CD8-positive, alpha-beta memory T cell (primary cell): ENCODE measurements around the gene BEND3. TPM values are rescaled to one million over a fixed set of nuclear protein-coding genes. Genes with fewer than 3 reads are reported as not detected.
A peak's percentile ranks its signal among the peaks of the same experiment; 100 is the strongest.

Experiments
- CTCF ChIA-PET: fragments of 350-600 bp; sonication (Branson Sonifier 250); formaldehyde crosslinking; loops from one replicate; lab custom pipeline; 2021; ENCODE audit warnings: antibody characterized with exemption; lab: Charles Lee
- POLR2A ChIA-PET: fragments of 350-600 bp; sonication (Branson Sonifier 250); formaldehyde crosslinking; loops from one replicate; lab custom pipeline; 2021; ENCODE audit warnings: antibody characterized with exemption; lab: Charles Lee
- DNase-seq, 5 donors: peaks; one replicate each; pipeline versions ENCODE4 v3.0.0 to v3.0.0-alpha.2; 2020 to 2022; ENCODE audit warnings: mixed read lengths in 1 of 5
- H3K27ac ChIP-seq: one replicate; pipeline ENCODE4 v1.7.0; 2013; ENCODE audit warnings: low read depth, mild to moderate bottlenecking, low read length, moderate library complexity
- H3K27me3 ChIP-seq: 2 replicates; pipeline ENCODE4 v1.7.0; 2013; ENCODE audit warnings: low read length, mild to moderate bottlenecking; ENCODE audit not compliant: insufficient read depth, poor library complexity, severe bottlenecking
- H3K36me3 ChIP-seq: 2 replicates; pipeline ENCODE4 v1.7.0; 2013; ENCODE audit warnings: mild to moderate bottlenecking, low read length, moderate library complexity; ENCODE audit not compliant: insufficient read depth
- H3K4me1 ChIP-seq: 2 replicates; pipeline ENCODE4 v1.7.0; 2013; ENCODE audit warnings: mild to moderate bottlenecking, low read length, moderate library complexity; ENCODE audit not compliant: insufficient read depth
- H3K4me3 ChIP-seq: 2 replicates; pipeline ENCODE4 v1.7.0; 2013; ENCODE audit warnings: mild to moderate bottlenecking, low read length
- H3K9me3 ChIP-seq: 2 replicates; pipeline ENCODE4 v1.7.0; 2013; ENCODE audit warnings: mild to moderate bottlenecking, low read length
- H3K27ac Mint-ChIP-seq, 8 donors: one replicate each; pipeline ENCODE4 v1.8.0; 2020 to 2021; ENCODE audit warnings: mixed read lengths in 8 of 8, mild to moderate bottlenecking in 6 of 8, inconsistent platforms in 3 of 8, moderate library complexity in 3 of 8
- H3K27me3 Mint-ChIP-seq, 2 donors: one replicate each; pipeline ENCODE4 v1.8.0; 2020 to 2021; ENCODE audit warnings: mixed read lengths in 2 of 2, mild to moderate bottlenecking in 1 of 2, moderate library complexity in 1 of 2
- H3K36me3 Mint-ChIP-seq, 3 donors: one replicate each; pipeline ENCODE4 v1.8.0; 2020 to 2021; ENCODE audit warnings: mixed read lengths in 3 of 3, inconsistent platforms in 1 of 3, mild to moderate bottlenecking in 1 of 3
- H3K4me1 Mint-ChIP-seq, 3 donors: one replicate each; pipeline ENCODE4 v1.8.0; 2020 to 2021; ENCODE audit warnings: mixed read lengths in 3 of 3, inconsistent platforms in 1 of 3, mild to moderate bottlenecking in 1 of 3
- H3K4me3 Mint-ChIP-seq, 7 donors: one replicate each; pipeline ENCODE4 v1.8.0; 2020 to 2021; ENCODE audit warnings: mixed read lengths in 7 of 7, mild to moderate bottlenecking in 6 of 7, moderate library complexity in 4 of 7, inconsistent platforms in 2 of 7
- H3K9me3 Mint-ChIP-seq, 5 donors: one replicate each; pipeline ENCODE4 v1.8.0; 2020 to 2022; ENCODE audit warnings: mixed read lengths in 5 of 5, mild to moderate bottlenecking in 3 of 5, moderate library complexity in 2 of 5, inconsistent platforms in 1 of 5
- polyA plus RNA-seq: library from polyadenylated mRNA; unstranded; fragments of 300-500 nt; fragmentation: Illumina TruSeq; gene quantifications from one replicate; pipeline ENCODE4 v1.2.3, GENCODE V29; 2021
- total RNA-seq, 2 experiments: library from RNA; stranded (reverse); gene quantifications; one replicate each; pipeline ENCODE4 v1.2.3, GENCODE V29; 2021

BEND3 gene
- total and polyA plus RNA-seq, 3 experiments from 2014 or later: 0.38 to 7.6 (median 7.5) TPM

DNA sequence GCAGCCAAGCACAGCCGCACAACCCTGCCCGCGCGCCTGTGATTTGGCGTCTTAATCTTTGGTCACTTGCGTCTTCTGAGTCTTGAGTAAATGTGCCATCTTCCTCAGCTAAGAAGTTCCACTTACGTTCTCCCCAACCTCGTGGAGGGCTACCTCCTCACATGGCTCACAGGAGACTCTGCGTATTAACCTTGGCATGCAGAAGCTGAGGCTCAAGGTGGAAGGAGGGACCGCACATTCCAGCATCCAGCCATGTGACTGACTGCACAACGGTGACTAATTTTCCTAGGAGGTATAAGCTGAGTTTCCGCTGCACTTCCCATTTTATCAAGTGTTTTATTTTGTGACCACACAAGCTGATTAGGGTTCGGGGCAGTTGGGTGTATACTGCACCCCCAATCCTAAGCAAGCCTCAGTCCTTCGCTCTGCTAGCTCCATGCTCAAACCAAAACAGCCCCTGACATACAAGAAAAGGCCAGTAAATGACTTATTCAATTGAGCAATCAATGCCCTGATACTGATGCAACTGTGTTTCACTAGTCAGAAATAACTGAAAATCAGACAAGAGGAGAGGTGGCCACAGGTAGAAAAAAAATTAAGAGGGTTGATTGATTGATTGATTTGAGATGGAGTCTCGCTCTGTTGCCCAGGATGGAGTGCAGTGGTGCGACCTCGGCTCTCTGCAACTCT, 7.0 kb downstream of the BEND3 start:
- Histone ChIP-seq H3K27me3 (no peaks in the 10 kb centered on the region), H3K4me1 (no peaks in the 10 kb centered on the region), H3K36me3 (no peaks in the 10 kb centered on the region), H3K27ac (no peak overlapping the region), H3K4me3 (no peak overlapping the region), H3K9me3 (no peaks in the 10 kb centered on the region)
- no peaks in the 10 kb centered on the region for H3K27me3 Mint-ChIP-seq
- DNase-seq: no peak
- H3K36me3 Mint-ChIP-seq: peaks cover 0 to 1% (median 0%) of the 10 kb centered on the region in 3 donors
- peaks cover 0 to under 1% (median under 1%) of the 10 kb centered on the region in 3 donors for H3K4me1 Mint-ChIP-seq
- H3K9me3 Mint-ChIP-seq: no peaks in the 10 kb centered on the region
- POLR2A ChIA-PET: no interaction called here
- peak overlapping the region in 1 of 7 donors; percentile 62 for H3K4me3 Mint-ChIP-seq
- peak overlapping the region in 1 of 8 donors; percentile 75 for H3K27ac Mint-ChIP-seq
- CTCF ChIA-PET: no interaction called here

DNA sequence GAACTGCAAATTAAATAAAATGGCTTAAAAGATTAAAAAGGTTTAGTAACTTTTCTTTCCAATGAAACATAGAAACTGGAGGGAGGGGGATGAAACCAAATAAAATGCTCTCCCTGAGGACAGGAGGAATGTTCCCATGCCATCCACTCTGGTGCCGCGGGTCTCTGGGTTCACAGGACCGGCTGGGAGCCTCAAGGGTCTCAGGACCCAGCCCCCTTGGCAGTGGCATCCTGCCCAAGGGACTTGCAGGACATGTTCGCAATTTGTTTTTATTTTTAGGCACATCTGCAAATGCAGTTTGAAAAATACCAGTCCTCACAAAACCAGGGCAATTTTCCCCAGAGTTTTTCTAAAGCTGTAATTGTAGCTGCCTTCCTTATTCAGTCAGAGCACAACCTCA, 7.5 kb downstream of the BEND3 start:
- CTCF ChIA-PET: no interaction called here
- DNase-seq: no peak
- Histone ChIP-seq H3K4me3 (no peak overlapping the region), H3K27ac (no peak overlapping the region), H3K27me3 (no peaks in the 10 kb centered on the region), H3K9me3 (no peaks in the 10 kb centered on the region), H3K36me3 (no peaks in the 10 kb centered on the region), H3K4me1 (no peaks in the 10 kb centered on the region)
- Mint-ChIP-seq H3K4me3 (no peak overlapping the region), H3K36me3 (peaks cover 0 to 1% (median 0%) of the 10 kb centered on the region in 3 donors), H3K27me3 (no peaks in the 10 kb centered on the region), H3K4me1 (no peaks in the 10 kb centered on the region), H3K9me3 (no peaks in the 10 kb centered on the region), H3K27ac (peak overlapping the region in 1 of 8 donors; percentile 75)
- POLR2A ChIA-PET: no interaction called here

DNA sequence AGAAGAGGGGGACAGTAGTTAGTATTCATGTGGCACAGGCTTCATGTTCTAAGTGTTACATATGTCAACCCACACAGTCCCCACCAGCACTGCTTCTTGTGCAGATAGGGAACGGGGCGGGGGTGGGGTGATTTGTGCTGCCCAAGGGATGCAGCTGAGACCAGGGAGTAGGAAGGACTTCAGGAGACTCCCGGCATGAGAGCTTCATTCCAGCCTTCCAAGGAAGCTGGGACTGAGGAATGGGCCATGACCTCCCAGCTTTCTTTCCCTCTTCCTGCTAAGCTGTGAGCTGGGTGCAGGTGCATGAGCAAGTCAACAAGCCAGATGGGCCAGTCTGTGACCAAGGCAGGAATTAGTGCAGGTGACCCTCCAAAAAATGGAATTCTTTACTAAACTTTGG, 9.2 kb downstream of the BEND3 start:
- no peaks in the 10 kb centered on the region for H3K9me3 ChIP-seq
- no peak overlapping the region for H3K27ac ChIP-seq
- H3K4me3 Mint-ChIP-seq: no peak overlapping the region
- no peak overlapping the region for H3K4me3 ChIP-seq
- no peak for DNase-seq
- H3K27me3 ChIP-seq: no peaks in the 10 kb centered on the region
- no peaks in the 10 kb centered on the region for H3K4me1 Mint-ChIP-seq
- H3K4me1 ChIP-seq: no peaks in the 10 kb centered on the region
- ChIA-PET CTCF (interaction anchor here (1.3 kb wide), 1 partner anchor 8 kb away, joined by 6 read pairs; no protein-coding TSS in a partner anchor), POLR2A (no interaction called here)
- H3K36me3 ChIP-seq: no peaks in the 10 kb centered on the region
- H3K9me3 Mint-ChIP-seq: no peaks in the 10 kb centered on the region
- no peaks in the 10 kb centered on the region for H3K27me3 Mint-ChIP-seq
- H3K27ac Mint-ChIP-seq: peak overlapping the region in 1 of 8 donors; percentile 26
- H3K36me3 Mint-ChIP-seq: peaks cover 0 to 1% (median 0%) of the 10 kb centered on the region in 3 donors

DNA sequence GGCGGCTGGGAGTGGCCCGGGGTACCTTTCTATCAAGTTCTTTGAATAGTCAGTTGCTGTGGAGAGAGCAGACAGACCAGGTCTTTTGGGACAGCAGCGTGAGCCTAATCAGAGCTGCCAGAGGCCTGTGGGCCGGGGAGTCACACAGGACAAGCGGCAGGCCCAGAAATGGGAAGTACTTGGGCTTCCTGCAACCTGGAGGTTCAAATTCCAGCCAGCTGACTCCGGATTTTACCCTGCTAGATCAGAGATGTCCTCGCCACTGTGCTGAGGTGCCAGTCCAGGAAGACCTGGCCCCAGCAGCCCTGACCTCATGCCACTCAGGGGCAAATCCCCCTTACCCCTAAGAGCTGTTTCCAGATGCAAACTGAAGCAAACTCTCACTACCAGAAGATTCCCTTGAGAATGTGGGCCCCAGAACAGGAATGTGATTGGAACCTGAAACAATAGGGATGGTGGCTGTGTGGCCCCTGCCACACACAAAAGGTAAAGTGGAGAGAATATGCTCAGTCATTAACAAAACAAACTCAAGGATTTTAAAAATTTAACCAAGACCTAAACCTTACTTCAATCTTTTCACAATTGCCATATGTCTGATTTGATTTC, 9.7 kb downstream of the BEND3 start:
- Mint-ChIP-seq H3K27ac (peak overlapping the region in 1 of 8 donors; percentile 26), H3K4me3 (no peak overlapping the region), H3K36me3 (peaks cover 0 to 1% (median 0%) of the 10 kb centered on the region in 3 donors), H3K9me3 (no peaks in the 10 kb centered on the region), H3K27me3 (no peaks in the 10 kb centered on the region), H3K4me1 (no peaks in the 10 kb centered on the region)
- Histone ChIP-seq H3K4me3 (no peak overlapping the region), H3K4me1 (no peaks in the 10 kb centered on the region), H3K27ac (no peak overlapping the region), H3K27me3 (no peaks in the 10 kb centered on the region), H3K9me3 (no peaks in the 10 kb centered on the region), H3K36me3 (no peaks in the 10 kb centered on the region)
- CTCF ChIA-PET: interaction anchor here (1.3 kb wide), 1 partner anchor 8 kb away, joined by 6 read pairs; no protein-coding TSS in a partner anchor
- POLR2A ChIA-PET: no interaction called here
- no peak for DNase-seq

DNA sequence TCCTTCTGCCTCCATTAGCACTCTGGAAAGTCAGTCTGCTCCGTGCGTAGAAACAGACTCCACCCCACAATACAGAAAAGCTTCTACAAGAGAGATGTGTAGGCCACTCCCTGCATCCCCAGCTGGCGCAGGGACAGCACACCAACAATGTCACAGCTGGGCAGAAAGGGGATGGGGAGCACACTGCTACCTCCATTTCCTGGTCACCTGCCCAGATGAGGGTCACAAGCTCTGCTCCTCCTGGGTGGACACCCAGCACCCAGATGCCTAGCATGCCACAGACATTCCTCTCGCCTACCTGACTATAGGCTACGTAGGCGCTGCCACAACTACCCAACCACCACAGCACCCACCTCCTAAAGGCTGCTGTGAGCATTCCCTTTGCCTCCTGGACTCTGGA, 12.2 kb downstream of the BEND3 start:
- Histone ChIP-seq H3K4me1 (no peaks in the 10 kb centered on the region), H3K27me3 (no peaks in the 10 kb centered on the region), H3K36me3 (no peaks in the 10 kb centered on the region), H3K4me3 (no peak overlapping the region), H3K9me3 (no peaks in the 10 kb centered on the region), H3K27ac (no peak overlapping the region)
- Mint-ChIP-seq H3K27ac (no peak overlapping the region), H3K4me1 (no peaks in the 10 kb centered on the region), H3K4me3 (no peak overlapping the region), H3K36me3 (no peaks in the 10 kb centered on the region), H3K9me3 (no peaks in the 10 kb centered on the region), H3K27me3 (no peaks in the 10 kb centered on the region)
- ChIA-PET POLR2A (no interaction called here), CTCF (interaction anchor here (0.5 kb wide), 1 partner anchor 125 kb away, joined by 3 read pairs; no protein-coding TSS in a partner anchor)
- no peak for DNase-seq

DNA sequence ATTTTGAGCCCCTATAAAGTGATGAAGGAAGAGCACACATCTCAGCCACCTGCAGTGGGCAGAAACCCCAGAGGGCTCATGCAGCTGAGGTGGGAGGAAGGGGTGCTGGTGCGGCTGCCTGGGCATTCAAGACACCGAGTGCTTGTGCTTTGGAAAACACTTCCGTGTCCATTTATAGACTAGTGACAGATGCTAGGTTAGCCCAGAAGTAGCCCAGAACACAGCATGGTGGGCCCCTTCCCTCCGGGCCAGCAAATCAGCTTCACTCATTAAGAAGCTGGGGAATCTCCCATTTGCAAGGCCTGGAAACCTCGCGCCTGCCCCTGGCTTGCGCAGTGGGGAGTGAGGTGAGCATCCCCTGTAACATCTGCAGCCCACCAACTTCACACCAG, 12.9 kb downstream of the BEND3 start:
- no peaks in the 10 kb centered on the region for H3K27me3 Mint-ChIP-seq
- H3K36me3 Mint-ChIP-seq: no peaks in the 10 kb centered on the region
- no peaks in the 10 kb centered on the region for H3K4me1 Mint-ChIP-seq
- ChIA-PET POLR2A (no interaction called here), CTCF (no interaction called here)
- no peaks in the 10 kb centered on the region for H3K9me3 ChIP-seq
- no peaks in the 10 kb centered on the region for H3K27me3 ChIP-seq
- H3K4me3 ChIP-seq: no peak overlapping the region
- H3K27ac Mint-ChIP-seq: no peak overlapping the region
- DNase-seq: no peak
- no peaks in the 10 kb centered on the region for H3K36me3 ChIP-seq
- H3K9me3 Mint-ChIP-seq: no peaks in the 10 kb centered on the region
- no peak overlapping the region for H3K4me3 Mint-ChIP-seq
- H3K27ac ChIP-seq: no peak overlapping the region
- no peaks in the 10 kb centered on the region for H3K4me1 ChIP-seq

DNA sequence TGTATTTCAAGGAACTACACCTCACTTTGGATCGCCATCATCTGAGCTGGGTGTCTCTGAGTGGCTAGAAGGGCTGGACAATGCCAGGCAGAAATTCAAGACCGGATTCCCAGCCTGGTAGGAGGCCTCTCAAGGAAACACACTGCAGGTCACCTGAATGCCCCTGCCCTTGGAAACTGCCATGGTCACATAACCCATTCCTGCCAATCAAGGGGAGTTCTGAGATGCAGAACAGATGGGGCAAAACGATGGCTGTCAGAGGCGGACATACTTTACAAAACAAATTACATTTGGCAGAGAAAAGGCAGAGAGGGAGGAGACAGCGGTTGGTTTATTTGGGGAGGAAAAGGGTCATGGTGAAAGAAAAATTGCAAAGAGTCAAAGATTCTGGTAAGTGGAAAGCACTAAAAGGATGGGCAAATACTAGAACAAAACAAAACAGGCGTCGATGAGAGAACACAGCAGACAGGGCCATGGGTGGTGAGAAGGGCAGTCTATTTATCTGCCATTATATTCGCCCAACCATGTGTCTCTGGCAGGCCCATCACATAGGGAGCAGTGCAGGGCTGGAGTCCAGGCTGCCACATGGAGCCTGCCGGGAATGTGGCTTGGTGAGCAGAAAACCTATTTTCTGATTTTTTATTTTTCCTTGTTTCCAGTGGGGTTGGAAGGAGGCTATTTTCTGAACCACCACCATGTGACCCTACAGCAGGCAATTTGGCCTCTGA, 13.5 kb downstream of the BEND3 start:
- Mint-ChIP-seq H3K27ac (no peak overlapping the region), H3K4me3 (no peak overlapping the region), H3K27me3 (no peaks in the 10 kb centered on the region), H3K9me3 (no peaks in the 10 kb centered on the region), H3K4me1 (no peaks in the 10 kb centered on the region), H3K36me3 (no peaks in the 10 kb centered on the region)
- Histone ChIP-seq H3K9me3 (no peaks in the 10 kb centered on the region), H3K36me3 (no peaks in the 10 kb centered on the region), H3K4me3 (no peak overlapping the region), H3K4me1 (no peaks in the 10 kb centered on the region), H3K27ac (no peak overlapping the region), H3K27me3 (no peaks in the 10 kb centered on the region)
- POLR2A ChIA-PET: no interaction called here
- no peak for DNase-seq
- CTCF ChIA-PET: no interaction called here

DNA sequence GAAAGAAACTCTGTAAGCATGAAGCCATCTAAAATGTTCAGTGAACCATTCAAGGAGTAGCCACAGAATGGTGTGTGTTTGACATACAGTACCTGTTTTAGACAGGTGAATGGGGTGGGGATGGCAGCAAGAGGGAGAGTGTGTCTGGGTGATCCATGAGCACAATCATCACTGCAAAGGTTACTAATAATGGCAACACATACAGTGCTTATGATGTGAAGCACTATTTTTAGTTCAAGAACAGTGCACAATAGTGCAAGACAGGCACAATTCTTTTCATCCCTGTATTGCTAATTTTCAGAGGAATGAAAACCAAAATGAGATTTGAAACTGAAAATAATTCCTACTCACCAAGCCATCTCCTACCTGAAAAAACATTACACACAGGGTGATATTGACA, 14.1 kb downstream of the BEND3 start:
- no peak overlapping the region for H3K4me3 ChIP-seq
- no peak for DNase-seq
- H3K27ac ChIP-seq: no peak overlapping the region
- no peaks in the 10 kb centered on the region for H3K36me3 ChIP-seq
- Mint-ChIP-seq H3K4me1 (no peaks in the 10 kb centered on the region), H3K36me3 (no peaks in the 10 kb centered on the region), H3K4me3 (no peak overlapping the region), H3K27me3 (no peaks in the 10 kb centered on the region), H3K9me3 (no peaks in the 10 kb centered on the region), H3K27ac (no peak overlapping the region)
- ChIA-PET POLR2A (no interaction called here), CTCF (interaction anchor here (3.5 kb wide), 1 partner anchor 13 kb away, joined by 11 read pairs; no protein-coding TSS in a partner anchor)
- no peaks in the 10 kb centered on the region for H3K9me3 ChIP-seq
- H3K4me1 ChIP-seq: no peaks in the 10 kb centered on the region
- no peaks in the 10 kb centered on the region for H3K27me3 ChIP-seq
